Embryonic facial prominence (tissue), 1 donor: ENCODE measurements around the gene ARHGAP26.
"Not testable (repeated sequence)": the region's sequence is repeated elsewhere in the genome, so short reads cannot be mapped to it uniquely, and the experiment has no call there.

Experiments
- DNase-seq: peaks from one replicate; pipeline ENCODE4 v3.0.0-alpha.2; 2016; ENCODE audit errors: extremely low spot score

Gene ARHGAP26

GRCh38 chr5:143182901-143183820 is 413.0 kb downstream of the ARHGAP26 start:
- DNase-seq = no peak

GRCh38 chr5:143183989-143184388 is 413.8 kb downstream of the ARHGAP26 start:
- no peak for DNase-seq

- DNase-seq = no peak
Observed at GRCh38 chr5:143186623-143187022, 416.4 kb downstream of the ARHGAP26 start.

- DNase-seq = no peak
Observed at GRCh38 chr5:143187495-143187894, 417.3 kb downstream of the ARHGAP26 start.

- no peak for DNase-seq
Observed at GRCh38 chr5:143188083-143188482, 417.9 kb downstream of the ARHGAP26 start.

- no peak for DNase-seq
Observed at GRCh38 chr5:143188692-143189091, 418.5 kb downstream of the ARHGAP26 start.

GRCh38 chr5:143190260-143190810 is 420.2 kb downstream of the ARHGAP26 start:
- DNase-seq = no peak

- DNase-seq = no peak
Observed at GRCh38 chr5:143191720-143192119, 421.5 kb downstream of the ARHGAP26 start.

GRCh38 chr5:143192191-143192900 is 422.2 kb downstream of the ARHGAP26 start:
- DNase-seq = no peak

GRCh38 chr5:143194206-143194605 is 424.0 kb downstream of the ARHGAP26 start:
- DNase-seq = no peak

- DNase-seq = no peak
Observed at GRCh38 chr5:143194713-143195112, 424.5 kb downstream of the ARHGAP26 start.

GRCh38 chr5:143195491-143195890 is 425.3 kb downstream of the ARHGAP26 start:
- DNase-seq = no peak

- no peak for DNase-seq
Observed at GRCh38 chr5:143196601-143197259, 426.6 kb downstream of the ARHGAP26 start.

GRCh38 chr5:143197260-143197656 is 427.1 kb downstream of the ARHGAP26 start:
- no peak for DNase-seq

GRCh38 chr5:143198332-143198731 is 428.2 kb downstream of the ARHGAP26 start:
- no peak for DNase-seq

- DNase-seq = no peak
Observed at GRCh38 chr5:143199161-143199560, 429.0 kb downstream of the ARHGAP26 start.

- DNase-seq = no peak
Observed at GRCh38 chr5:143199843-143200242, 429.7 kb downstream of the ARHGAP26 start.

- DNase-seq = no peak
Observed at GRCh38 chr5:143200781-143201398, 430.7 kb downstream of the ARHGAP26 start.

- no peak for DNase-seq
Observed at GRCh38 chr5:143201589-143201988, 431.4 kb downstream of the ARHGAP26 start.

GRCh38 chr5:143203301-143203956 is 433.3 kb downstream of the ARHGAP26 start:
- DNase-seq = not testable (repeated sequence)
